Spleen (tissue), 7 donors: ENCODE data around the gene RILPL1.
"Not testable (repeated sequence)": the region's sequence is repeated elsewhere in the genome, so short reads cannot be mapped to it uniquely, and the experiment has no call there.

ENCODE experiments used
- CTCF ChIP-seq, 11 experiments: fragments of 200-600 bp in 7 of 11; fragments of 450-650 bp in 4 of 11; sonication (generic) in 4 of 11; IDR thresholded peaks in 8 of 11; conservative IDR thresholded peaks in 3 of 11; 1 replicate in 7 of 11; 2 replicates in 4 of 11; pipeline versions ENCODE4 v1.4.0 to v1.8.0; 2016 to 2021; ENCODE audit warnings: antibody characterized with exemption in 11 of 11, inconsistent platforms in 4 of 11, mild to moderate bottlenecking in 1 of 11
- POLR2AphosphoS5 ChIP-seq, 3 donors: sonication (generic); formaldehyde crosslinking; IDR thresholded peaks; one replicate each; pipeline ENCODE4 v1.5.1; 2017; ENCODE audit warnings: antibody characterized with exemption in 3 of 3
- donor health status: DM: no; HTN: no; CAD: no; lungs with moderate emphysema.
- donor health status: DM: no; HTN: no; CAD: no.
- donor health status: DM: no; HTN: no; CAD: no.

- TF ChIP-seq POLR2AphosphoS5 (IDR thresholded peaks at IDR 0.05); CTCF (IDR thresholded peaks at IDR 0.05 in 8 of 11, conservative IDR thresholded peaks at IDR 0.05 in 3 of 11): not testable (repeated sequence)
These were observed 45.3 kb upstream of the RILPL1 start for GRCh38 chr12:123578829-123579228.
